Neural crest cell (in vitro differentiated cells): Measurements from ENCODE around the gene CFAP97D1. TPM values are rescaled to one million over a fixed set of nuclear protein-coding genes. Genes with fewer than 3 reads are reported as not detected.

Source experiments
- DNase-seq: peaks from one replicate; pipeline ENCODE4 v3.0.0; 2021; ENCODE audit warnings: low read depth, mixed read lengths, low spot score
- H3K27ac Mint-ChIP-seq: one replicate; pipeline ENCODE4 v1.8.0; 2021; ENCODE audit warnings: mild to moderate bottlenecking, mixed read lengths; ENCODE audit not compliant: unreplicated experiment
- H3K27me3 Mint-ChIP-seq: 2 replicates; pipeline ENCODE4 v1.8.0; 2021; ENCODE audit warnings: low read depth, mild to moderate bottlenecking, mixed read lengths
- H3K36me3 Mint-ChIP-seq: 2 replicates; pipeline ENCODE4 v1.8.0; 2021; ENCODE audit warnings: low read depth, mild to moderate bottlenecking, mixed read lengths
- H3K4me1 Mint-ChIP-seq: 2 replicates; pipeline ENCODE4 v1.8.0; 2021; ENCODE audit warnings: mixed read lengths
- H3K4me3 Mint-ChIP-seq: one replicate; pipeline ENCODE4 v1.8.0; 2021; ENCODE audit warnings: mild to moderate bottlenecking, mixed read lengths
- H3K9me3 Mint-ChIP-seq: 2 replicates; pipeline ENCODE4 v1.8.0; 2021; ENCODE audit warnings: mixed read lengths
- total RNA-seq: library from RNA; stranded (reverse); gene quantifications from 2 replicates; pipeline ENCODE4 v1.2.1, GENCODE V29; 2021
- TF ChIP-seq, protein P1 (sequence below): fragments of 200-600 bp; sonication (generic); conservative IDR thresholded peaks from 2 replicates; pipeline ENCODE4 v1.5.0; 2021; ENCODE audit warnings: antibody characterized with exemption, mild to moderate bottlenecking

Gene CFAP97D1
- total RNA-seq, 1 donor from 2014 or later = not detected

GRCh38 chr17:43808076-43808475 is 27.8 kb downstream of the CFAP97D1 start:
- Mint-ChIP-seq H3K27me3 (no peaks in the 10 kb centered on the region), H3K4me3 (no peak overlapping the region), H3K9me3 (no peaks in the 10 kb centered on the region), H3K4me1 (no peaks in the 10 kb centered on the region), H3K36me3 (peaks cover 7% of the 10 kb centered on the region), H3K27ac (no peak overlapping the region)
- no peak for DNase-seq
- TF ChIP-seq, protein P1, sequence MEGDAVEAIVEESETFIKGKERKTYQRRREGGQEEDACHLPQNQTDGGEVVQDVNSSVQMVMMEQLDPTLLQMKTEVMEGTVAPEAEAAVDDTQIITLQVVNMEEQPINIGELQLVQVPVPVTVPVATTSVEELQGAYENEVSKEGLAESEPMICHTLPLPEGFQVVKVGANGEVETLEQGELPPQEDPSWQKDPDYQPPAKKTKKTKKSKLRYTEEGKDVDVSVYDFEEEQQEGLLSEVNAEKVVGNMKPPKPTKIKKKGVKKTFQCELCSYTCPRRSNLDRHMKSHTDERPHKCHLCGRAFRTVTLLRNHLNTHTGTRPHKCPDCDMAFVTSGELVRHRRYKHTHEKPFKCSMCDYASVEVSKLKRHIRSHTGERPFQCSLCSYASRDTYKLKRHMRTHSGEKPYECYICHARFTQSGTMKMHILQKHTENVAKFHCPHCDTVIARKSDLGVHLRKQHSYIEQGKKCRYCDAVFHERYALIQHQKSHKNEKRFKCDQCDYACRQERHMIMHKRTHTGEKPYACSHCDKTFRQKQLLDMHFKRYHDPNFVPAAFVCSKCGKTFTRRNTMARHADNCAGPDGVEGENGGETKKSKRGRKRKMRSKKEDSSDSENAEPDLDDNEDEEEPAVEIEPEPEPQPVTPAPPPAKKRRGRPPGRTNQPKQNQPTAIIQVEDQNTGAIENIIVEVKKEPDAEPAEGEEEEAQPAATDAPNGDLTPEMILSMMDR = no peak

- Mint-ChIP-seq H3K4me3 (no peak overlapping the region), H3K36me3 (peaks cover 4% of the 10 kb centered on the region), H3K27ac (no peak overlapping the region), H3K4me1 (no peaks in the 10 kb centered on the region), H3K27me3 (no peaks in the 10 kb centered on the region), H3K9me3 (no peaks in the 10 kb centered on the region)
- TF ChIP-seq, protein P1 = no peak
- DNase-seq = no peak
These were observed 28.9 kb downstream of the CFAP97D1 start for GRCh38 chr17:43809121-43809520.

- Mint-ChIP-seq H3K27me3 (no peaks in the 10 kb centered on the region), H3K4me3 (no peak overlapping the region), H3K27ac (no peak overlapping the region), H3K36me3 (peaks cover under 1% of the 10 kb centered on the region), H3K4me1 (no peaks in the 10 kb centered on the region), H3K9me3 (no peaks in the 10 kb centered on the region)
- TF ChIP-seq, protein P1 = no peak
- no peak for DNase-seq
These were observed 30.0 kb downstream of the CFAP97D1 start for GRCh38 chr17:43810226-43810715.

- no peak for DNase-seq
- no peak overlapping the region for H3K27ac Mint-ChIP-seq
- H3K36me3 Mint-ChIP-seq = no peaks in the 10 kb centered on the region
- H3K9me3 Mint-ChIP-seq = no peaks in the 10 kb centered on the region
- no peaks in the 10 kb centered on the region for H3K27me3 Mint-ChIP-seq
- H3K4me1 Mint-ChIP-seq = no peaks in the 10 kb centered on the region
- TF ChIP-seq, protein P1 = no peak
- no peak overlapping the region for H3K4me3 Mint-ChIP-seq
These were observed 30.6 kb downstream of the CFAP97D1 start for GRCh38 chr17:43810823-43811222.

DNA sequence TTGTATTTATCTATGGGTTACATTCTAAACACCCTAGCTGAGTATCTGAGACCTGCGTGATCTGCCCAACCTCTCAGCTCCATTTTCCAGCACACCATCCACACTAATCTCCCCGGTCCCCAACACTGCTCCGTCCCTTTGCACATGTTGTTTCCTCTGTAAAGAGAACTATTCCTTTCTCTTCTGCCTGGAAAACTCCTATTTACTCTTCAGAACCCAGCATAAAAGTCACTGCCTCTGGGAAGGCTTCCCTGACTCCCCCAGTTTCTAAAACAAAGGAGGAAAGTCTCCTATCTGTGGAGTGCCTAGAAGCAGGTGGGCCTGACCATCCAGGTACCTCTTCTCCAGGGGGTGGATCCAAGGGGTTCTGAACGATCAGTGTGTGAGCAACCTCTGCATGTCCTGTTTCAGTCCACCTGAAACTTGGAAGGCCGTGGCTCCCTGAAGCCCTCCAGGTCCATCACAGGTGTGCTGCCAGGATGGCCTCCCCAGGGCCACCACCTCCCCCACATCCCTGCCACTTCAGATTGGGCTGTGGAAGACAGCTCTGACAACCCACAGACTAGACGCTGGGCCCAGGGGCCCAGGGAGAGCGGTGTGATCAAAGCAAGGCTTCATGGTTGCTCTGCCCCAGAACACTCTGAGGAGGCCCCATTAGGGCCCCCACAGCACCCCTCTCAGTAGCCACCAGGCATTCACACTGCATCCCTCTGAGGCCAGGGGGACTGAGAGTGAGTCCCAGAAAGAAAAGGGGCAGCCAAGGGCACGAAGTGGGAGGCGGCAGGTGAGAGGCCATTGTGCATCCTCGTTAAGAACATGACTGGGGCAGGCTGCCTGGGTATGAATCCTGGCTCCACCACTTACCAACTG is 32.4 kb downstream of the CFAP97D1 start:
- H3K36me3 Mint-ChIP-seq = no peaks in the 10 kb centered on the region
- H3K27me3 Mint-ChIP-seq = no peaks in the 10 kb centered on the region
- peak overlapping the region; percentile 84 for H3K27ac Mint-ChIP-seq
- H3K4me1 Mint-ChIP-seq = peaks cover 11% of the 10 kb centered on the region
- TF ChIP-seq, protein P1 = no peak
- no peak for DNase-seq
- no peaks in the 10 kb centered on the region for H3K9me3 Mint-ChIP-seq
- no peak overlapping the region for H3K4me3 Mint-ChIP-seq
